K562 (cell line): ENCODE results near the gene NACC1. TPM values are rescaled to one million over a fixed set of nuclear protein-coding genes. Genes with fewer than 3 reads are reported as not detected.

ENCODE experiments used
- ADNP ChIP-seq: fragments of 200-800 bp; sonication (Bioruptor generic); IDR thresholded peaks from 2 replicates; pipeline ENCODE4 v1.6.1; 2016; ENCODE audit warnings: missing genetic modification characterization, missing compliant biosample characterization
- BRF1 ChIP-seq: IDR thresholded peaks from 3 replicates; pipeline ENCODE4 v1.6.1; 2011; ENCODE audit warnings: borderline replicate concordance, mild to moderate bottlenecking; ENCODE audit not compliant: insufficient read length; ENCODE audit errors: extremely low read depth
- ETS2 ChIP-seq: IDR thresholded peaks from 2 replicates; pipeline ENCODE4 v1.6.1; 2016; ENCODE audit warnings: borderline replicate concordance, missing genetic modification characterization, mild to moderate bottlenecking, moderate library complexity, missing compliant biosample characterization; ENCODE audit not compliant: poor library complexity, severe bottlenecking
- HSF4 ChIP-seq: fragments of 250-450 bp; sonication (Bioruptor Pico); IDR thresholded peaks from 2 replicates; pipeline ENCODE4 v2.1.2; 2022; ENCODE audit warnings: mild to moderate bottlenecking, moderate library complexity, borderline replicate concordance
- JUND ChIP-seq, 2 experiments: IDR thresholded peaks; 2 replicates in 1 of 2; 3 replicates in 1 of 2; pipeline ENCODE4 v1.6.1; 2011; ENCODE audit warnings: borderline replicate concordance in 2 of 2, low read depth in 2 of 2, low read length in 2 of 2, improper control_type of control experiment in 1 of 2, missing biosample characterization in 1 of 2, missing genetic modification characterization in 1 of 2, missing genetic modification reagents in 1 of 2
- KDM1A ChIP-seq, 2 experiments: fragments of 450-650 bp; IDR thresholded peaks; 2 replicates each; pipeline ENCODE4 v1.6.1; 2016; ENCODE audit warnings: mild to moderate bottlenecking in 2 of 2
- KLF16 ChIP-seq: IDR thresholded peaks from 2 replicates; pipeline ENCODE4 v1.6.1; 2016; ENCODE audit warnings: antibody characterized with exemption
- MYC ChIP-seq, 2 experiments: fragments of 250-450 bp in 1 of 2; sonication (Bioruptor Pico) in 1 of 2; IDR thresholded peaks; 2 replicates each; pipeline versions ENCODE4 v1.5.1 to v1.6.1; 2012 to 2021; ENCODE audit warnings: low read depth in 2 of 2, borderline replicate concordance in 1 of 2, improper control_type of control experiment in 1 of 2, low read length in 1 of 2, mild to moderate bottlenecking in 1 of 2, moderate library complexity in 1 of 2
- NFXL1 ChIP-seq: fragments of 450-650 bp; formaldehyde crosslinking; IDR thresholded peaks from 2 replicates; pipeline ENCODE4 v1.4.0; 2021; ENCODE audit warnings: mild to moderate bottlenecking
- SMC3 ChIP-seq: conservative IDR thresholded peaks from 2 replicates; pipeline ENCODE4 v1.6.1; 2011; ENCODE audit warnings: low read depth, low read length, improper control_type of control experiment; ENCODE audit not compliant: insufficient read depth
- SREBF1 ChIP-seq: fragments of 150-350 bp; IDR thresholded peaks from 2 replicates; pipeline ENCODE4 v1.6.1; 2014; ENCODE audit warnings: antibody characterized with exemption, low read depth, low read length, borderline replicate concordance
- TEAD2 ChIP-seq: fragments of 450-650 bp; IDR thresholded peaks from 2 replicates; pipeline ENCODE4 v1.6.1; 2016; ENCODE audit warnings: missing genetic modification characterization, control low read depth, missing compliant biosample characterization
- UBTF ChIP-seq, 2 experiments: IDR thresholded peaks; 2 replicates each; pipeline ENCODE4 v1.6.1; 2012; ENCODE audit warnings: improper control_type of control experiment in 2 of 2, low read depth in 2 of 2, low read length in 2 of 2, borderline replicate concordance in 1 of 2
- ZBTB7A ChIP-seq: IDR thresholded peaks from 2 replicates; pipeline ENCODE4 v1.6.1; 2011; ENCODE audit warnings: low read depth, mild to moderate bottlenecking, low read length, moderate library complexity, borderline replicate concordance; ENCODE audit not compliant: control insufficient read depth
- ZKSCAN8 ChIP-seq: fragments of 200-800 bp; sonication (Bioruptor generic); IDR thresholded peaks from 2 replicates; pipeline ENCODE4 v1.6.1; 2016; ENCODE audit warnings: missing genetic modification characterization, missing compliant biosample characterization
- ZNF184 ChIP-seq: sonication (generic); formaldehyde crosslinking; IDR thresholded peaks from 2 replicates; pipeline ENCODE4 v1.5.0; 2020; ENCODE audit warnings: missing genetic modification reagents
- ZNF277 ChIP-seq: fragments of 250-450 bp; sonication (Bioruptor Pico); IDR thresholded peaks from 2 replicates; pipeline ENCODE4 v1.8.0; 2022; ENCODE audit warnings: inconsistent platforms, mild to moderate bottlenecking, moderate library complexity, borderline replicate concordance
- ZNF3 ChIP-seq: fragments of 250-450 bp; sonication (Bioruptor Pico); IDR thresholded peaks from 2 replicates; pipeline ENCODE4 v1.5.0; 2021; ENCODE audit warnings: mild to moderate bottlenecking, moderate library complexity
- ZNF395 ChIP-seq: fragments of 200-800 bp; sonication (Bioruptor generic); IDR thresholded peaks from 2 replicates; pipeline ENCODE4 v1.6.1; 2017; ENCODE audit warnings: missing genetic modification characterization, missing compliant biosample characterization
- ZNF785 ChIP-seq: fragments of 250-450 bp; sonication (Bioruptor Pico); IDR thresholded peaks from 2 replicates; pipeline ENCODE4 v1.4.0; 2020; ENCODE audit warnings: mild to moderate bottlenecking
- polyA plus RNA-seq, 8 experiments: library from polyadenylated mRNA; depleted of rRNA in 4 of 8; stranded (reverse) in 5 of 8; unstranded in 3 of 8; fragments of >200 nt; fragmentation: Nextera tagmentation in 2 of 8; fragmentation: Illumina TruSeq in 1 of 8; extraction: Ambion mirVana in 2 of 8; extraction: Trizol in 1 of 8; gene quantifications; 2 replicates each; pipeline versions ENCODE4 v1.2.1 to v1.2.3, GENCODE V29; 2011 to 2014; ENCODE audit warnings: inconsistent platforms in 1 of 8, missing spikeins in 1 of 8
- total RNA-seq, 7 experiments: library from RNA; depleted of rRNA in 6 of 7; stranded (reverse); fragments of >200 nt in 6 of 7; fragmentation: Illumina TruSeq in 2 of 7; extraction: Trizol in 2 of 7; gene quantifications; 2 replicates each; pipeline versions ENCODE4 v1.2.1 to v1.2.3, GENCODE V29; 2011 to 2021; ENCODE audit warnings: low replicate concordance in 1 of 7

The NACC1 gene
- total and polyA plus RNA-seq, 9 of the 15 experiments (the other 6 are each of a cell fraction or from before 2014, with no cell fraction given), result 0.04 to 96.6 (median 25.8) TPM

GRCh38 chr19:13164343-13165161, 46.5 kb downstream of the NACC1 start (continued):
- TF ChIP-seq UBTF (IDR thresholded peaks at IDR 0.05; ENCODE audit: borderline replicate concordance in 1 of 2, low read depth in 2 of 2, low read length in 2 of 2), result no peak
- no peak for TF ChIP-seq SMC3
- no peak; a peak in 1 of 4 replicates for TF ChIP-seq KDM1A (IDR thresholded peaks at IDR 0.05)
- TF ChIP-seq NFXL1 (CRISPR knock-in tag), result no peak
- no peak for TF ChIP-seq BRF1
- TF ChIP-seq ZKSCAN8 (CRISPR knock-in tag), result 0 out of 2 replicates have a peak, but pooled peaks have one; percentile 16
- no peak for TF ChIP-seq ETS2 (tag)
- no peak for TF ChIP-seq ZNF184 (CRISPR knock-in tag)
- no peak for TF ChIP-seq KLF16
- no peak for TF ChIP-seq SREBF1
- TF ChIP-seq TEAD2 (tag), result no peak
- no peak for TF ChIP-seq ADNP (tag)
- no peak; the same call in 1 of the 2 replicates for TF ChIP-seq ZNF395 (CRISPR knock-in tag)
- TF ChIP-seq ZNF277 (CRISPR knock-in tag), result no peak
- no peak for TF ChIP-seq HSF4 (CRISPR knock-in tag)
- no peak for TF ChIP-seq MYC (IDR thresholded peaks at IDR 0.05; ENCODE audit: low read depth, low read length)
- TF ChIP-seq MYC (CRISPR knock-in tag; IDR thresholded peaks at IDR 0.05; ENCODE audit: borderline replicate concordance, low read depth), result no peak
- no peak for TF ChIP-seq ZNF3 (CRISPR knock-in tag)
- peak; percentile 89; the same call in 1 of the 2 replicates for TF ChIP-seq ZBTB7A
- TF ChIP-seq ZNF785 (CRISPR knock-in tag), result no peak
- TF ChIP-seq JUND (IDR thresholded peaks at IDR 0.05; ENCODE audit: borderline replicate concordance, low read depth, low read length), result no peak
- TF ChIP-seq JUND (tag; IDR thresholded peaks at IDR 0.05; ENCODE audit: borderline replicate concordance, low read depth, low read length), result no peak; the same call in 2 of the 3 replicates
